ENCODE data around the gene GYG1.

The GYG1 gene

GRCh38 chr3:149058198-149058597 lies 66.9 kb downstream of the GYG1 start:
- no peak for TF ChIP-seq CTCF (IDR thresholded peaks at IDR 0.05; ENCODE audit: low read depth, low read length)
- no peak for DNase-seq
- Histone ChIP-seq H3K9me3 (ENCODE audit: severe bottlenecking) (no peaks in the 10 kb centered on the region), H3K27me3 (ENCODE audit: insufficient read depth, low read depth, severe bottlenecking) (no peaks in the 10 kb centered on the region), H3K27ac (no peak overlapping the region), H3K36me3 (peaks cover 15% of the 10 kb centered on the region), H3K4me3 (ENCODE audit: low read depth, low read length) (no peak overlapping the region)

DNA sequence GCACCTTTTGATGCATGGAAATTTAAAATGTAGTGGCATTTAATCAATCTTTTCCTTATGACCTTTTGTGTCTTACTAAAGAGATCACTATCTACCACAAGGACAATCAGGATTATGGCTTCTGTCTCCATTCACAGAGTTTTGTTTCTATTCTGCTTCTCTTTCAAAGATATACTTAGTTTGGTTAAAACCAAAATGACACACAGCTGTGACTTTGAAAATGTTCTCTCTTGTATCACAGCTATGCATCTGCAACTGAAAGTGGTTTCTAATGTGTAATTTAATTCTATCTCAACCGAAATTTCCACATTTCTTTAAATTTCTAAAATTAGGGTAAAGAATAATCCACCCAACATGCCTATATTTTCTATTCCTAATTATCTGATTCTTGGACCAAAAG lies 67.3 kb downstream of the GYG1 start:
- Histone ChIP-seq H3K9me3 (ENCODE audit: severe bottlenecking) (no peaks in the 10 kb centered on the region), H3K27me3 (ENCODE audit: insufficient read depth, low read depth, severe bottlenecking) (no peaks in the 10 kb centered on the region), H3K36me3 (peaks cover 17% of the 10 kb centered on the region), H3K4me3 (ENCODE audit: low read depth, low read length) (no peak overlapping the region), H3K27ac (no peak overlapping the region)
- no peak for DNase-seq
- no peak for TF ChIP-seq CTCF (IDR thresholded peaks at IDR 0.05; ENCODE audit: low read depth, low read length)

DNA sequence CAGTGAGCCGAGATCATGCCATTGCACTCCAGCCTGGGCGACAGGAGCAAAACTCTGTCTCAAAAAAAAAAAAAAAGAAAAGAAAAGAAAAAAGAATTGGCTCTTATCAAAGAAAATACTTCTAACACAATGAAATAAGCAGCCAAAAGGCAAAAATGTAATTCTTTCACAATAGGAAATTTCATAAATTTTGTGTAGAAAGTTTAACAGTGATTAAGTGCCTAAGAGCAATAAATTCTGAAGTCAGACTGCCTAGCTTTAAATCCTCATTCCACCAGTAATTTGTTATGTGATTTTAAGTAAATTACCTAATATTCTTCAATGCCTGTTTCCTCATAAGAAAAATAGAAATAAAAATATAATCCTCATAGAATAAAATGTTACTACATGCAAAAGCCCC lies 70.4 kb downstream of the GYG1 start:
- Histone ChIP-seq H3K4me3 (ENCODE audit: low read depth, low read length) (no peak overlapping the region), H3K27ac (no peak overlapping the region), H3K27me3 (ENCODE audit: insufficient read depth, low read depth, severe bottlenecking) (no peaks in the 10 kb centered on the region), H3K9me3 (ENCODE audit: severe bottlenecking) (no peaks in the 10 kb centered on the region), H3K36me3 (peaks cover 11% of the 10 kb centered on the region)
- no peak for DNase-seq
- no peak for TF ChIP-seq CTCF (IDR thresholded peaks at IDR 0.05; ENCODE audit: low read depth, low read length)

- no peaks in the 10 kb centered on the region for H3K9me3 ChIP-seq (ENCODE audit: severe bottlenecking)
- no peak for TF ChIP-seq CTCF (IDR thresholded peaks at IDR 0.05; ENCODE audit: low read depth, low read length)
- H3K36me3 ChIP-seq = peaks cover 19% of the 10 kb centered on the region
- no peak overlapping the region for H3K27ac ChIP-seq
- no peak for DNase-seq
- H3K4me3 ChIP-seq (ENCODE audit: low read depth, low read length) = no peak overlapping the region
- H3K27me3 ChIP-seq (ENCODE audit: insufficient read depth, low read depth, severe bottlenecking) = no peaks in the 10 kb centered on the region
Observed at GRCh38 chr3:149067883-149068282, 76.5 kb downstream of the GYG1 start.

Data from WERI-Rb-1 (cell line).